Fibroblast of lung (primary cell): ENCODE measurements around the gene MLXIPL.

Source experiments
- CTCF ChIP-seq, 2 donors: IDR thresholded peaks in 1 of 2; conservative IDR thresholded peaks in 1 of 2; 1 replicate in 1 of 2; 2 replicates in 1 of 2; pipeline ENCODE4 v1.5.1; 2011 to 2012; ENCODE audit warnings: low read length in 2 of 2, control low read depth in 1 of 2, inconsistent platforms in 1 of 2, low read depth in 1 of 2, mild to moderate bottlenecking in 1 of 2
- EZH2 ChIP-seq: IDR thresholded peaks from 2 replicates; pipeline ENCODE4 v1.5.1; 2012; ENCODE audit warnings: low read length, control low read depth, mild to moderate bottlenecking; ENCODE audit errors: missing control alignments

- TF ChIP-seq EZH2 (no peak), CTCF (conservative IDR thresholded peaks at IDR 0.05 in 1 of 2, IDR thresholded peaks at IDR 0.05 in 1 of 2; ENCODE audit: low read depth in 1 of 2, low read length in 2 of 2) (no peak)
Measured at GRCh38 chr7:73567846-73568685, 56.3 kb downstream of the MLXIPL start.
